AG08396 (cell line): Measurements from ENCODE around the gene SAMD3.
A peak's percentile ranks its signal among the peaks of the same experiment; 100 is the strongest.
"Not testable (repeated sequence)": the region's sequence is repeated elsewhere in the genome, so short reads cannot be mapped to it uniquely, and the experiment has no call there.

Experiments
- DNase-seq: peaks from one replicate; pipeline ENCODE4 v3.0.0; 2012; ENCODE audit warnings: low spot score, mixed read lengths

SAMD3 gene

DNA sequence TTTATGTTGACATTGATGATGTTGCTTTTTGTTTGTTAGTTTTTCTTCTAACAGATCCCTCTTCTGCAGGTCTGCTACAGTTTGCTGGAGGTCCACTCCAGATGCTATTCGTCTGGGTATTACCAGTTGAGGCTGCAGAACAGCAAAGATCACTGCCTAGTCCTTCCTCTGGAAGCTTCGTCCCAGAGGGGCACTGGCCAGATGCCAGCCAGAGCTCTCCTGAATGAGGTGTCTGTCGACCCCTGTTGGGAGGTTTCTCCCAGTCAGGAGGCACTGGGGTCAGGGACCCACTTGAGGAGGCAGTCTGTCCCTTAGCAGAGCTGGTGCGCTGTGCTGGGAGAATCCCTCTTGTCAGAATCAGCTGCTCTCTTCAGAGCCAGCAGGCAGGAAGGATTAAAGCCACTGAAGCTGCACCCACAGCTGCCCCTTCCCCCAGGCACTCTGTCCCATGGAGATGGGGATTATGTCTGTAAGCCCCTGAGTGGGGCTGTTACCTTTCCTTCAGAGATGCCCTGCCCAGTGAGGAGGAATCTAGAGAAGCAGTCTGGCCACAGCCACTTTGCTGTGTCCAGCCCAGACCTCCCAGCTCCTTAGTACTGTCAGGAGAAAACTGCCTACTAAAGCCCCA is 49.3 kb downstream of the SAMD3 start:
- not testable (repeated sequence) for DNase-seq

DNA sequence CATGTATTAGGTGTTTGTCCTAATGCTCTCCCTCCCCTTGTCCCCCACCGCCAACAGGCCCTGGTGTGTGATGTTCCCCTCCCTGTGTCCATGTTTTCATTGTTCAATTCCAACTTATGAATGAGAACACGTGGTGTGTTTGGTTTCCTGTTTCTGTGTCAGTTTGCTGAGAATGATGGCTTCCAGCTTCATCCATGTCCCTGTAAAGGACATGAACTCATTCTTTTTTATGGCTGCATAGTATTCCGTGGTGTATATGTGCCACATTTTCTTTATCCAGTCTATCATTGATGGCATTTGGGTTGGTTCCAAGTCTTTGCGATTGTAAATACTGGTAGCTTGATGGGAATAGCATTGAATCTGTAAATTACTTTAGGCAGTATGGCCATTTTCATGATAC is 52.6 kb downstream of the SAMD3 start:
- not testable (repeated sequence) for DNase-seq

DNA sequence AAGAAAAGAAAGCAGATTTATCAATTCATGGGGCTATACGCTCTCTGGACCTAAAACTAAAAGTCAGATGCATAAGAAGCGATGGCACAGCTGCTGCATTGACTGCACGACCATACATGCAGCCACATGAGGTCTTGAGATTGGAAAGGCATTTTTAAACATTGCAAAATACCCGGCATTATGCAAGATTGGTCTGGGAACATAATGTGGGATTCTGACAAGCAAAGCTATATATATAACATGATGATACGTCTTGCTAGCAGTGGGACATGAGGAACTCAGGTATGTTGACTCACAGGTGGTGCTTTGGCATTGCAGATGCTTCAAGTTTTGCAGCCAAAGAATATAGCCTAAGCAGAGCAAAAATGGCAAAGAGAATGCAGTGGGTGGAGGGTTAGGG is 55.1 kb downstream of the SAMD3 start:
- no peak for DNase-seq

DNA sequence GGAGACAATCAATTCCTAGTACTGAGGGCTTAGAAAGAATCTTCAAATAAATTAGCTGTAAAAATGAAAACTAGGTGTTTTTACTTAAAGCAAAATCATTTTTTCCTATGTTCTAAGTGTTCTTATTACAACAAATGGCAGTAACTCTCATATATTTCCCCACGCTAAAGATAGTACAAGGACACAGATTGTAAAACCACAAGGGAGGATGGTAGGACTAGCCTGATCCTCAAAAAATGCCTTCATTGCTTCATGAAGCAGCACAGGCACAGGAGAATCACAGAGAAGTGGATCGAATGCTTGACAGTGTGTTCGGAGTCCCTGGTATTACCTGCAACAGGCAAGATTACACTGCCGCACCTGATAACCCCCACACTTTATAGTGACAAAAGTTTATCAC is 58.5 kb downstream of the SAMD3 start:
- DNase-seq: no peak

DNA sequence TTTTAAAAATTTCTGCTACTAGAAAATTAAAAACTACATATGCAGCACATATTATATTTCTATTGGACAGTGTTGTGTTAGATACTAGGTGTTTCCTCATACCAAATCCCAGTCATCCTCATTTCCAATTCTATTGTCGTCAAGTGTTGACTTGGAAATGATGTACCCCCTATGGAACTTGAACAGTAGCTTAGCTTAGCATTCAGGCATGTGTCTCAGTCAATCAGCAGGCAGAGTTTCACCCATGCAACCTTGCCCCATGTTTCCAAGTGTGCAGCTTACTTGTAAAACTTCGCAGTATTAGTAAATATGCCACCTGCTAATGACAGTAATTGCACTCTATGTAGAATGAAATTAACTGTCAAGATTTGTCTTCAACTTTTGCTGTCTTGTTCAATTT is 59.5 kb downstream of the SAMD3 start:
- DNase-seq: no peak

DNA sequence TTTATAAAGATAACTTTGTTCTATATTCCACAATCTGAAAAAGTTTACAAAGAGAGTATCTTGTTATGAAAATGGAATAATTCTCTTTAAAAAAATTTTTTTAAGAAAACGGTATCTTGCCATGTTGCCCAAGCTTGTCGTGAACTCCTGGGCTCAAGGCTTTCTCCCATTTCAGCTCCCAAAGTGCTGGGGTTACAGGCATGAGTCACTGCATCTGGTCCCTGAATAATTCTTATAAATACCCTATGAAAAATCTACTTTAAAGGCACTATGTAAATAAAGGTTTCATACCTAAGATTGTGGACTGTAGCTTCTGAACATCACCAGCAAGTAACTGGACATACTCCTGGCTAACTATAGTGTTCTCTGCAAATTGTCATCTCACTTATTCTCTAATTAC is 60.3 kb downstream of the SAMD3 start:
- no peak for DNase-seq

DNA sequence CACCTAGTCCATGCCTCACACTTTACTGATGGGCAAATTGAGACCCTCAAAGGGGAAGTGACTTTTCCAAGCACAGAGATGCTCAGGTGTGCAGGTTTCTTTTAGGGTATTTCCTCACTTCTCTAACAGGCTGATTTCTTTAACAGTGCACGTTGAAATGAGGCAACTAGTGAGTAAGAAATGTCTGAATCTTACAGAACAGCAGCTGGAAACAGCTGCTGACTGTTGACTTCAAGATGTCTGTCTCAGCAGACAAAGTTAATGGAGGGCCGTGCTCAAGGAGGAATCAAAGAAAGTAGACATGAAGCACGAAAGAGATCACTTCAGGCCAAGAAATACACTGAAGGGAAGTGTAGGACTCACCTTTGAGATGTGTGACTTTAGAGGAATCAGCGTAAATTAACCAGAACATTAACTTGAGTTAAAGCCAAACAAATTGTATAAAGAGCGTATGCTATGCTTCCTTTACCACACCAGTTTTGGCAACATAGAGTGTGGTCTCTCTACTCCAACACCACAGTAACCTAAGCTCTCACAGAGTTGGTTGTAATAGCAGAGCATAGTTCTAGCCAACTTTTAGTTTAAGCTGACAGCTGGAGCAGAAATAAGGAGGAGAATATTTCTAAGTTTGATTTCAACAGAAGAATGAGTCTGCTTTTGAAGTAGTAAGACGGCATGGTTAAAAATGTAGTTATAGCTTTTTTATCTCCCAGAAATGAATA is 60.9 kb downstream of the SAMD3 start:
- no peak for DNase-seq

DNA sequence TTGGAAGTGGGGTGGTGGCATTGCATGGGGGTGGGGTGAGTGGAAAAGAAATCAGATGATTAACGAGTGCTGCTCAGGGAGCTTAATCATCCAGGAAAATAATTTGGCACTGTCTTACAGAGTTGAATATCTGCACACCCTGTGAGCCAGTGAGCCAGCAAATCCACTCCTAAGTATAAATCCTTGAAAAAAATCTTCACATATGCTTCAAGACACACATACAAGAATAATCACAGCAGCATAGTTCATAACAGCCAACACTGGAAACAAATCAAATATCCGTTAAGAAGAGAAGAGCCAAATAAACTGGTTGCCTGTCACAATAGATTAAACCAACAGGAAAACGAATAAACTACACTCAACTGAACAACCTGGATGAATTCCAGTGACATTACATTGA is 62.8 kb downstream of the SAMD3 start:
- no peak for DNase-seq

DNA sequence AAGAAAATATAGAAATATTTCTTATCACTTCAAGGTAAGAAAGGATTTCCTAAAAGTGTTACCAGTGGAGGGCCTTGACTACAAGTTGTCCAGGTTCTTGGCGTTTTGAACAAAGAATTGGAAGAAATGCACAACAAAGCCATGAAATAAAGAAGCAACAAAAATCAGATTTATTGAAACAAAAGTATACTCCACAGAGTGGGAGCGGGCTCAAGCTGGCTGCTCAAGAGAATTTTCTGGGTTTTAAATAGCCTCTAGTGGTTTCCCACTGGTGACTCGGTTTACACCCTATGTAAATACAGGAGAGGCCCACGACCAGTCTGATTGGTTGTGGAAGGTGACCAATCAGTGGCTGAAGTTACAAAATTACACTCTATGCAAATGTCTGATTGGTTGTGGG is 64.2 kb downstream of the SAMD3 start:
- DNase-seq: no peak

DNA sequence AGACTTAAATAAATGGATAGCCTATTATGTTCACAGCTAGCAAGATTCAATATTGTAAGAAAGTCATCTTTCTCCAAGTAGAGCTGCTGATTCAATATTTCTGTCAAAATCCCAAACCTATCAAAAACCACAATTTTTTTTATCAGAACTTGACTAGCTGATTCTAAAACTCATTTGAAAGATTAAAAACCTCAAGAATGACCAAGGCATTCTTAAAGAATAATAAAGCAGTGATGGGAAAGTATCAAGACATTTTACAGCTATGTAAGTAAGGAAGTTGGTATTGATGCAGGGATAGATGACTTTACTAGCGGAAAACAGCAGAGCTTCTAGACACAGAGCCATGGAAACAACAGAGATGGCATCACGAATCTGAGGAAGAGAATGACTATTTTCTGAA is 64.7 kb downstream of the SAMD3 start:
- DNase-seq: no peak

DNA sequence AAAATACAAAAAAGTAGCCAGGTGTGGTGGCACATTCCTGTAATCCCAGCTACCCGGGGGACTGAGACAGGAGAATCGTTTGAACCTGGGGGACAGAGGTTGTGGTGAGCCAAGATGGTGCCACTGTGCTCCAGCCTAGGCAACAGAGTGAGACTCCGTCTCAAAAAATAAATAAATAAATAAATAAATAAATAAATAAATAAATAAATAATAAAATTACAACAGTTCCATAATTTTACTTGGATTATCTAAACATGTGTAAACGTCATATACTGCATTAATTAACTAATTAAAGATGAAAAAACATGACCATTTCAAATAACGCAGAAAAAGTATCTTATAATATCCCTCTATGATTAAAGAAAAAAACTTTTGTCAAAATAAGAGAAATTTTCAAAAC is 65.8 kb downstream of the SAMD3 start:
- no peak for DNase-seq

DNA sequence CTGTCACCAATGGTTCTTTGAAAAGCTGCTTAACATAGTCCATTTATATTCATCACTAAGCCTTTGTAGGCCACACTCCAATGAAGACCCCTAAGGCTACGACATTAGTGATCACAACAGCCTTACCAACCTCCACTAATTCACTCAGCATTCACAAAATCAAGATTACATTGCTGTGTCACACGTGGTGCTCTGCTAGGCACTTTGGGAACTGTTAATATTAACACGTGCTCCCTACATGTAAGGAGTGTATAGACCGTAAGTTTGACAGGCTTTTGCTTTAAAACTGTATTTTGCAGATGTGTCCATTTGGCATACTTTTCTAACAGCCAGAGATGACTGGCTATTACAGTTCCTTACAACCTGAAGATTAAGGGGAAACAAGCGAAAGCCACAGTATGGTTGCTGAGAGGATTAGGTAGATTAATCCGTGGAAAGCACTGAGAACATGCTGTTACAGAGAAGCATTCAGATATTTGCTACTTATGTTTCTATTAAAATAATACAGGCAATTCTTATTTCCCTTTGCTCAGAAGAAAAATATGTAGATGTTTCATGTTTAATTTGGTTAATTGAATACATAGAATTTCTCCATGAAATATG is 69.7 kb downstream of the SAMD3 start:
- no peak for DNase-seq

DNA sequence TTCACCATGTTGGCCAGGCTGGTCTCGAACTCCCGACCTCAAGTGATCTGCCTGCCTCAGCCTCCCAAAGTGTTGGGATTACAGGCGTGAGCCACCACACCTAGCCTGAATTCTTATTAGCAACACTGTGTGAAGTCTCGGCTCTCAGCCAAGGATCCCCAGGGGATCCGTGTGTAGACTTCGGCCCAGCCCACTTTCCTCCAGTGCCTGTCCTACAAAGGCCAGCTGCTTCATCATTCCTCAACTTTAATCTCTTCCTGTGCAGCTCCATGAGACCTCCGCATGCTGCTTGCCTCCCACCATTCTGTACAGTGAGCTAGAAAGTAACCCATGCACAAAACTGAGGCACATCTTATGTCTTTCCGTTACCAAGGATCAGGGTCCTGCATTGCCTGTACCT is 71.8 kb downstream of the SAMD3 start:
- DNase-seq: no peak

DNA sequence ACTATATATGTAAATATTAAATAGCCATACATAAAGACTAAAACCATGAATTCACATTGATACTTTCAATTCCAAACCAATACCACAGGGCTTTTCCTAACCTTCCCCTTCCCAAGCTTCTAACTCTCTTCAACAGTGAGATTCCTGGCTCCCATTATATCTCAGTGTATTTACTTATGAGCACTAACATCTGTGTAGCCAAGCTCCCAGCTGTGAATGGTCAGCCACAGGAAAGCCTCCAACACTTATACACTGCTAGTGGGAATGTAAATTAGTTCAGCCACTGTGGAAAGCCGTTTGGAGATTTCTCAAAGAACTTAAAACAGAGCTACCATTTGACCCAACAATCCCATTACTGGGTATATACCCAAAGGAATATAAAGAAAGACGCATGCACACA is 73.7 kb downstream of the SAMD3 start:
- not testable (repeated sequence) for DNase-seq

DNA sequence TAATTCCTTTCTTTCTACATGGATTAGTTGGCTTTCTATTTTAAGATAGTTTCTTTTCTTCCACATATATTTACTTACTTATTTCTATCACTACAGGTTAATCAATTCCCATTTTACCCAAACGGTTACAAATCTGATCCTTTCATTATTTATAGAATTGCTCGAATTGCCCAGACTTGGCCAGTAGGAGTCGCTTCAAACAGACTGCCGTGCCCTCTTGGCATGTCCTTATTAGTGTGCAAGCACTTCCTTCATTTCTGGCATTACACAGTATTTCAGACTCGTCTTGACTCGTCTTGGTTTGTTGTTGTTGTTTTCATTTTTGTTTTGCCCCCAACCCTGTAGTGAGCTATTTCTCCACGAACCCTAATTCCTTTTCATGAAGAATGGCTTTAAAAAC is 74.6 kb downstream of the SAMD3 start:
- DNase-seq: no peak

DNA sequence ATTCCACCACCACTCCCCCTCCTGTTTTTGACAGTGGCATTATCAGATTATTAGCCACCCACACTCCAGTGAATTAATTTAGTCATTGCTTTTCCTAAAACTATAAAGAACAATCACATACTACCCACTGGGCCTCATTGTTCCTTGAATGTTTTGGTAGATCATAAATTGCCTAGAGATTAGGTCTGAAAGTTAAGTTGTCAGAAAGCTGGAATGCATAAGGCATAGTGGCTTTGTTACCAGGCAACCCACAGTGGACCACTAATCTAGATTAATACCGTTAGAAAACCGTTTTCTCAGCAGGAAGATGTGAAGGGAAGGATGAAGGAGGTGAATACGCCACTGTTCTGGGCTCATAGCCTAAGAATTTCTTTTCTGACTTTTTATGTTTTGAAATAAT is 75.6 kb downstream of the SAMD3 start:
- no peak for DNase-seq

DNA sequence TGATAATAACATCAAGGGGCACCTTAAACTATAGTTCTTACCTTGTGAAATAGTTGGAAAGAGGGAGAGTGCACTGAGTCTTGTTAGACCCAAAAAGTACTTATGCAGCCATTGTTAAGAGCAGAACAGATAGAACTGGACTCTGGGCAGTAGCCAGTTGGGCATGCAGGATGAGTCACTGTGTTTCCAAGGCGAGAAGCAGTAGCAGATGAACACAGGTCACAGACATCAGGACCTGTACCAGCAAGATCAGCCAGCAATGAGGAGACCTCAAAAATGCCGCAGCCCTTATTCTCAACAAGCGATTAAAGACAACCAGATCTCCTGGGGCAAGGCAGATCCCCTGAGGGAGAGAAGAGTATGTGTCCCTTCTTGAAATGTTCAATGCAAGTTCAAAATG is 79.0 kb downstream of the SAMD3 start:
- DNase-seq: peak; percentile 18

DNA sequence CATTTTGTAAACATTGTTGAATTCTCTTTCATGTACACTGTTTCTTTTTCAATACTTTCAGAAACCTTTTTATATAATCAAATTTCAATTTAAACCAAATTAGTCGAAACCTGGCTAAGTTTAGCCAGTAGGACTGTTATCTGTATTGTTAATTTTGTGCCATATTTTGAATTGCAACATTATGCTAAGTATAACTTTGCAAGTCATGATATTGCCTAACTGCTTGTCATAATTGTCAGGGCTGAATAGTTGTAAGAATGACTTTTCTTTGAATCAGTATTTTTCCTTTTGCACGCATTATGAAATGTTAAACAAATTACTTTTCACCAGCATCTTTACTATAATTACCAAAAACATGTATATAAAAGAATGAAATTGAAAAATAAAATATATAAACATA is 82.7 kb downstream of the SAMD3 start:
- DNase-seq: no peak

DNA sequence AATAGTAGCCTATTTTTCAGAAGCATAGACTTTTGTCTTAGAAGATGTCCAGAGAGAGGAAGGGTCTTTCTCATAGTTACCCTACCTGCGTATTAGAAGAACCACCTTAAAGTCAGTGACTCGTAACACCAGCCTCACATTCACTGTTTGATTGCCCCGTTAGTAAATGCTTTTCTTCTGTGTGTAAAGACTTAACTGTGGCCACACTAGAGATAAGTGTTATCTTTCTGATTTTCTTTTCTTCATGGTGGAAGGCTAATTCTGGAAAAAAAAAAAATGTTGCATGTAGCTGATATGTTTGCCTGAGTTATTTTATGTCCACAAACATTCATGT is 83.9 kb downstream of the SAMD3 start:
- no peak for DNase-seq

DNA sequence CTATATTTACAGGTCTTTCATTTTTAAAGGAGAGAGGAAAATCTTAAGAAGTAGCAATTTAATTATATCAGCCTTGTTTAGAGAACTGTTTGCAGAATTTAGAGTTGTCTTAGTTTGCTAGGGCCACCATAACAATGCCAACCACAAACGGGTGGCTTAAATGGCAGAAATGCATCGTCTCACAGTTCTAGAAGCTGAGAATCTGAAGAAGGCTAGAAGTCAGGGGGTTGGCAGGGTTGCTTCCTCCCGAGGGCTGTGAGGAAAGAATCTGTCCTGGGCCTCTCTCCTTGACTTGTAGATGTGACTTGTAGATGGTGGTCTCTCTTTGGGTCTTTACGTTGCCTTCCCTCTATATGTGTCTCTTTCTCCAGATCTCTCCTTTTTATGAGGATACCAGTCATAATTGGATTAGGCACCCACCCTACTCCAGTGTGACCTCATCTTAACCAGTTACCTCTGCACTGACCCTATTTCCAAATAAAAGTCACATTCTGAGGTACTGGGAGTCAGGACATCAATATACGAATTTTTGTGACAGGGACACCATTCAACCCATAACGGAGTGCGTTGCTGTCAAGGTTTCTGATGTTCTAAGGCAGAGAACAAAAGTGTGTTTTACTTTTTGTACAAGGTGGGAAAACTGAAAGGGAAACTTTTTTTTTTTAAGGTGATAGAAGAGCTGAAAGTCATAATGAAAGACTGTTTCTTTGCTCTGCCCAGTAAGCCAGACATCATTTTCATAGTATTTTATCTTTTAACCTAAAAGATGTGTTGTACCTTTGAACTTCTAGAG is 84.4 kb downstream of the SAMD3 start:
- DNase-seq: no peak

DNA sequence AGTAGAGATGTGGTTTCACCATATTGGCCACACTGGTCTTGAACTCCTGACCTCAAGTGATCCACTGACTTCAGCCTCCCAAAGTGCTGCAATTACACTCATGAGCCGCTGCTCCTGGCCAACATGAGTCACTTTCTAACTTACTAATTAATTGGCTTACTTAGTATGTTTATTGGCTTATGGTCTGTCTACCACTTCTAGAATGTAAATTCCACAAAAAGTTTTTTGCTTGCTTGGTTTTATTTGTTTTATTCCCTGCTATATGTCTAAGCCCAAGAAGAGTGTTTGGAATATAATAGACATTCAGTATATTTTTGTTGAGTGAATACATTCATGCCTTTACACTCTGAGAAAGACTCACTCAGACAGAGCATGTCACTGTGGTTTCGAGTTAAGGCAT is 86.0 kb downstream of the SAMD3 start:
- DNase-seq: no peak

DNA sequence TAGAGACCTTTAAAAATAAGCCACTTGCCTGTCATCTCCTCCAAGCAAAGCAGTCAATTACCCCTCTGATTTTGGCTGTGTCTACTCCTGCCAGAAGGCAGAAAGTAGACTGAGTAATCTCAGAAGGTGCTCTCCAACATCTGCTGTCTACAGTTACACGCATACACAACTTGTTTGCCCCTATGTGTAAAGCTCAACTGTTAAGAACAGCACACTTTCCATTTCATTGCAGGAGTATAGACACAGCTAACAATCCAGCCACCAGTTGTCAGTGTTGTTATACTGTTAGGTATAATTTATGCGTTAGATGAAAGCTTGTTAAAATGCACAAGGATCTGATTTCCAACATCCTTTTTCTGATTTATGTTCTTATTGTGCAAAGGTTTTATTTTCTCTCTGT is 88.2 kb downstream of the SAMD3 start:
- no peak for DNase-seq

DNA sequence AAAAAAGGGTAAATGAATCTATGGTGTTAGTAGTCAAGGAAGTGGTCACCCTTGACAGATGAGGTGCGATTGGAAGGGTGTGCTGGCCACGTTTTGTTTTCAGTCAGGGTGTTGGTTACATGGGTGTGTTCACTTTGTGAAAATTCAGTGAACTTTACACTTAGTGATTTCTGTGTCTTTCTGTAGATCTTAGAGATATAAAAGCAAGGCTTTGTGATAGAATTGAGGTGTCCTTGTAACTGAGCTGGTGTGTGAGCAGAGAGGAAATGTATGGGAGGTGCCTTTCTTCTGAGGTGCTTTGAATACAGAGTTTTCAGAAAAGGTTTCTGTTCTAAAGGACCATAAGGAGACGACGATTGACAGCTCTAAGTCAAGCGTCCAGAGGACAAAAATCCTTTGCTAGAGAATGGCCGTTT is 90.5 kb downstream of the SAMD3 start:
- DNase-seq: no peak
